ENCODE data around the gene SFTPB. TPM values are rescaled to one million over a fixed set of nuclear protein-coding genes. Genes with fewer than 3 reads are reported as not detected.

The SFTPB gene
- total RNA-seq, 2 experiments from 2014 or later, result not detected

- no peak overlapping the region for H3K27ac Mint-ChIP-seq
- ChIA-PET CTCF (interaction anchor here (3.3 kb wide), 1 partner anchor 13 kb away, joined by 16 read pairs; no protein-coding TSS in a partner anchor), POLR2A (no interaction called here)
- H3K4me1 Mint-ChIP-seq, result no peaks in the 10 kb centered on the region
- ATAC-seq, result no peak
- H3K27me3 Mint-ChIP-seq, result no peaks in the 10 kb centered on the region
- H3K4me3 Mint-ChIP-seq, result no peak overlapping the region
- intact Hi-C loops (cut with DNase I, micrococcal nuclease), result no loop called here
- H3K36me3 Mint-ChIP-seq (ENCODE audit: low read depth), result peaks cover 52% of the 10 kb centered on the region
- DNase-seq, result no peak
- no peaks in the 10 kb centered on the region for H3K9me3 Mint-ChIP-seq (ENCODE audit: low read depth)
Observed at GRCh38 chr2:85650456-85650855, 17.5 kb downstream of the SFTPB start.

- CTCF ChIA-PET, result interaction anchor here (0.6 to 2.8 kb wide), 7 partner anchors 9 to 200 kb away, joined by 3 to 26 read pairs (median 5); no protein-coding TSS in a partner anchor
- Mint-ChIP-seq H3K9me3 (ENCODE audit: low read depth) (no peaks in the 10 kb centered on the region), H3K4me1 (no peaks in the 10 kb centered on the region), H3K27me3 (no peaks in the 10 kb centered on the region), H3K27ac (no peak overlapping the region), H3K36me3 (ENCODE audit: low read depth) (peaks cover 55% of the 10 kb centered on the region), H3K4me3 (no peak overlapping the region)
- POLR2A ChIA-PET, result interaction anchor here (0.6 kb wide), 1 partner anchor 219 kb away, joined by 3 read pairs; no protein-coding TSS in a partner anchor
- intact Hi-C loops (cut with DNase I, micrococcal nuclease), result no loop called here
- ATAC-seq (no peak), DNase-seq (no peak)
Observed at GRCh38 chr2:85649201-85650190, 18.5 kb downstream of the SFTPB start.

- Mint-ChIP-seq H3K27me3 (no peaks in the 10 kb centered on the region), H3K36me3 (ENCODE audit: low read depth) (peaks cover 53% of the 10 kb centered on the region), H3K27ac (peak overlapping the region; percentile 65), H3K9me3 (ENCODE audit: low read depth) (no peaks in the 10 kb centered on the region), H3K4me1 (no peaks in the 10 kb centered on the region), H3K4me3 (no peak overlapping the region)
- ATAC-seq, result peak; percentile 36
- DNase-seq, result peak; percentile 35
- intact Hi-C loops (cut with DNase I, micrococcal nuclease), result no loop called here
- ChIA-PET CTCF (interaction anchor here (0.5 to 2.8 kb wide), 9 partner anchors 9 to 870 kb away, joined by 3 to 26 read pairs (median 5); no protein-coding TSS in a partner anchor), POLR2A (interaction anchor here (0.6 kb wide), 1 partner anchor 218 kb away, joined by 3 read pairs; no protein-coding TSS in a partner anchor)
Observed at GRCh38 chr2:85648619-85649018, 19.4 kb downstream of the SFTPB start.

GRCh38 chr2:85647823-85648526, 20.0 kb downstream of the SFTPB start:
- intact Hi-C loops (cut with DNase I, micrococcal nuclease), result no loop called here
- DNase-seq, result no peak
- Mint-ChIP-seq H3K27me3 (no peaks in the 10 kb centered on the region), H3K27ac (no peak overlapping the region), H3K9me3 (ENCODE audit: low read depth) (no peaks in the 10 kb centered on the region), H3K4me1 (peaks cover 1% of the 10 kb centered on the region), H3K4me3 (no peak overlapping the region), H3K36me3 (ENCODE audit: low read depth) (peaks cover 57% of the 10 kb centered on the region)
- ChIA-PET CTCF (interaction anchor here (0.5 to 2.8 kb wide), 8 partner anchors 9 to 870 kb away, joined by 3 to 26 read pairs (median 3); no protein-coding TSS in a partner anchor), POLR2A (no interaction called here)
- ATAC-seq, result no peak

GRCh38 chr2:85646166-85646565, 21.8 kb downstream of the SFTPB start:
- Mint-ChIP-seq H3K36me3 (ENCODE audit: low read depth) (peaks cover 61% of the 10 kb centered on the region), H3K9me3 (ENCODE audit: low read depth) (no peaks in the 10 kb centered on the region), H3K27me3 (no peaks in the 10 kb centered on the region), H3K4me3 (no peak overlapping the region), H3K27ac (no peak overlapping the region), H3K4me1 (peaks cover 14% of the 10 kb centered on the region)
- intact Hi-C loops (cut with DNase I, micrococcal nuclease), result no loop called here
- POLR2A ChIA-PET, result no interaction called here
- DNase-seq, result no peak
- ATAC-seq, result no peak
- CTCF ChIA-PET, result interaction anchor here (0.8 to 3.1 kb wide), 6 partner anchors 10 to 508 kb away, joined by 3 to 15 read pairs (median 3); no protein-coding TSS in a partner anchor

GRCh38 chr2:85644909-85645308, 23.1 kb downstream of the SFTPB start:
- intact Hi-C loops (cut with DNase I, micrococcal nuclease), result no loop called here
- DNase-seq, result no peak
- CTCF ChIA-PET, result interaction anchor here (0.6 to 3.1 kb wide), 3 partner anchors 8 to 50 kb away, joined by 3 to 15 read pairs (median 4); no protein-coding TSS in a partner anchor

GRCh38 chr2:85642725-85643124, 25.3 kb downstream of the SFTPB start:
- ATAC-seq (peak; percentile 82), DNase-seq (peak; percentile 30)
- no peaks in the 10 kb centered on the region for H3K9me3 Mint-ChIP-seq (ENCODE audit: low read depth)
- no peaks in the 10 kb centered on the region for H3K27me3 Mint-ChIP-seq
- no peak overlapping the region for H3K4me3 Mint-ChIP-seq
- H3K4me1 Mint-ChIP-seq, result peaks cover 14% of the 10 kb centered on the region
- POLR2A ChIA-PET, result no interaction called here
- intact Hi-C loops (cut with DNase I, micrococcal nuclease), result no loop called here
- H3K27ac Mint-ChIP-seq, result peak overlapping the region; percentile 27
- peaks cover 61% of the 10 kb centered on the region for H3K36me3 Mint-ChIP-seq (ENCODE audit: low read depth)
- CTCF ChIA-PET, result interaction anchor here (1.0 to 1.4 kb wide), 2 partner anchors 10 to 11 kb away, joined by 3 read pairs; no protein-coding TSS in a partner anchor

More at GRCh38 chr2:85644909-85645308, 23.1 kb downstream of the SFTPB start:
- no peak for ATAC-seq
- POLR2A ChIA-PET, result interaction anchor here (0.6 kb wide), 1 partner anchor 31 kb away, joined by 3 read pairs; no protein-coding TSS in a partner anchor
- H3K4me1 Mint-ChIP-seq, result peaks cover 14% of the 10 kb centered on the region
- H3K27me3 Mint-ChIP-seq, result no peaks in the 10 kb centered on the region
- no peak overlapping the region for H3K27ac Mint-ChIP-seq
- peaks cover 66% of the 10 kb centered on the region for H3K36me3 Mint-ChIP-seq (ENCODE audit: low read depth)
- H3K9me3 Mint-ChIP-seq (ENCODE audit: low read depth), result no peaks in the 10 kb centered on the region
- H3K4me3 Mint-ChIP-seq, result no peak overlapping the region

- DNase-seq (no peak), ATAC-seq (no peak)
- ChIA-PET POLR2A (interaction anchor here (0.7 kb wide), 1 partner anchor 18 kb away, joined by 6 read pairs; no protein-coding TSS in a partner anchor), CTCF (interaction anchor here (0.6 to 4.5 kb wide), 7 partner anchors 10 to 324 kb away, joined by 3 to 53 read pairs (median 15); no protein-coding TSS in a partner anchor)
- Mint-ChIP-seq H3K27ac (no peak overlapping the region), H3K27me3 (no peaks in the 10 kb centered on the region), H3K36me3 (ENCODE audit: low read depth) (peaks cover 62% of the 10 kb centered on the region), H3K9me3 (ENCODE audit: low read depth) (no peaks in the 10 kb centered on the region), H3K4me1 (peaks cover 10% of the 10 kb centered on the region), H3K4me3 (no peak overlapping the region)
- intact Hi-C loops (cut with DNase I, micrococcal nuclease), result loop anchor here in 1 of 2 experiments (2.0 to 10.0 kb wide), 3 partner anchors 179 to 509 kb away; no protein-coding TSS in a partner anchor
Observed at GRCh38 chr2:85635636-85636035, 32.4 kb downstream of the SFTPB start.

GRCh38 chr2:85635011-85635410, 33.0 kb downstream of the SFTPB start:
- ChIA-PET CTCF (interaction anchor here (1.1 to 4.5 kb wide), 2 partner anchors 72 to 94 kb away, joined by 3 to 53 read pairs; no protein-coding TSS in a partner anchor), POLR2A (no interaction called here)
- H3K9me3 Mint-ChIP-seq (ENCODE audit: low read depth), result no peaks in the 10 kb centered on the region
- H3K4me3 Mint-ChIP-seq, result no peak overlapping the region
- ATAC-seq, result no peak
- H3K4me1 Mint-ChIP-seq, result peaks cover 10% of the 10 kb centered on the region
- H3K27ac Mint-ChIP-seq, result peak overlapping the region; percentile 59
- intact Hi-C loops (cut with DNase I, micrococcal nuclease), result loop anchor here in 1 of 2 experiments (10.0 kb wide), 1 partner anchor 510 kb away; no protein-coding TSS in a partner anchor
- peaks cover 64% of the 10 kb centered on the region for H3K36me3 Mint-ChIP-seq (ENCODE audit: low read depth)
- no peaks in the 10 kb centered on the region for H3K27me3 Mint-ChIP-seq
- DNase-seq, result no peak

GRCh38 chr2:85631316-85631715, 36.7 kb downstream of the SFTPB start:
- ChIA-PET CTCF (interaction anchor here (1.0 kb wide), 1 partner anchor 12 kb away, joined by 3 read pairs; no protein-coding TSS in a partner anchor), POLR2A (interaction anchor here (0.8 kb wide), 1 partner anchor 25 kb away, joined by 4 read pairs; no protein-coding TSS in a partner anchor)
- intact Hi-C loops (cut with DNase I, micrococcal nuclease), result loop anchor here in 1 of 2 experiments (10.0 kb wide), 1 partner anchor 513 kb away; no protein-coding TSS in a partner anchor
- no peak overlapping the region for H3K4me3 Mint-ChIP-seq
- peaks cover 55% of the 10 kb centered on the region for H3K36me3 Mint-ChIP-seq (ENCODE audit: low read depth)
- H3K4me1 Mint-ChIP-seq, result peaks cover 11% of the 10 kb centered on the region
- H3K9me3 Mint-ChIP-seq (ENCODE audit: low read depth), result no peaks in the 10 kb centered on the region
- no peaks in the 10 kb centered on the region for H3K27me3 Mint-ChIP-seq
- no peak for DNase-seq
- ATAC-seq, result no peak
- peak overlapping the region; percentile 19 for H3K27ac Mint-ChIP-seq

Data from activated CD4-positive, alpha-beta T cell treated with anti-CD3 and anti-CD28 coated beads for 36 hours (primary cell).